Stomach (tissue), 4 donors: ENCODE data around the gene ZNF280B.

Experiments
- POLR2A ChIP-seq, 4 donors: fragments of 450-650 bp; IDR thresholded peaks; one replicate each; pipeline ENCODE4 v1.6.1; 2016; ENCODE audit warnings: antibody characterized with exemption in 4 of 4, control low read depth in 2 of 4, mild to moderate bottlenecking in 1 of 4, moderate library complexity in 1 of 4
- TF ChIP-seq, protein P1 (sequence below), 7 experiments: fragments of 450-650 bp in 4 of 7; fragments of 200-600 bp in 3 of 7; sonication (generic) in 3 of 7; IDR thresholded peaks; one replicate each; pipeline ENCODE4 v1.5.1; 2016 to 2019; ENCODE audit warnings: antibody characterized with exemption in 7 of 7, control low read depth in 2 of 7, mild to moderate bottlenecking in 1 of 7

DNA sequence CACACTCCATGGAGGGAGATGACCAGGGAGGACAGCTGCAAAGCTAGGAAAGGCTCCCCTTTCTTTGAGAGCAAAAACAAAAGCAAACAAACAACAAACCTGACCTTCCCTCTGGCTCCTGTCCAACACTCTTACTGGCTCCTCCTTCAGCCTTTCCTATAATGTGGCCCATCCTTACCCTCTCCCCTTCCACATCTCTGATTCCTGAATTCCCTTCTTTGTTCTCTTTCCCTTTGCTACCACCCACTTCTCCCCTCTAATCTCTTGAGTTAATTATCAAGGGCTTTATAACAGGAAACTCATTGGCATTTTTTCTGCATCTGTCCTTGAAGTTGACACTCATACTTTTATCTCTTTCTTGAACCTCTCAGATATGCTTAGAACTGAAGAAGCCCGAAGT lies 56.3 kb downstream of the ZNF280B start:
- TF ChIP-seq, protein P1, sequence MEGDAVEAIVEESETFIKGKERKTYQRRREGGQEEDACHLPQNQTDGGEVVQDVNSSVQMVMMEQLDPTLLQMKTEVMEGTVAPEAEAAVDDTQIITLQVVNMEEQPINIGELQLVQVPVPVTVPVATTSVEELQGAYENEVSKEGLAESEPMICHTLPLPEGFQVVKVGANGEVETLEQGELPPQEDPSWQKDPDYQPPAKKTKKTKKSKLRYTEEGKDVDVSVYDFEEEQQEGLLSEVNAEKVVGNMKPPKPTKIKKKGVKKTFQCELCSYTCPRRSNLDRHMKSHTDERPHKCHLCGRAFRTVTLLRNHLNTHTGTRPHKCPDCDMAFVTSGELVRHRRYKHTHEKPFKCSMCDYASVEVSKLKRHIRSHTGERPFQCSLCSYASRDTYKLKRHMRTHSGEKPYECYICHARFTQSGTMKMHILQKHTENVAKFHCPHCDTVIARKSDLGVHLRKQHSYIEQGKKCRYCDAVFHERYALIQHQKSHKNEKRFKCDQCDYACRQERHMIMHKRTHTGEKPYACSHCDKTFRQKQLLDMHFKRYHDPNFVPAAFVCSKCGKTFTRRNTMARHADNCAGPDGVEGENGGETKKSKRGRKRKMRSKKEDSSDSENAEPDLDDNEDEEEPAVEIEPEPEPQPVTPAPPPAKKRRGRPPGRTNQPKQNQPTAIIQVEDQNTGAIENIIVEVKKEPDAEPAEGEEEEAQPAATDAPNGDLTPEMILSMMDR (IDR thresholded peaks at IDR 0.05), result no peak
- TF ChIP-seq POLR2A (IDR thresholded peaks at IDR 0.05), result no peak
